H1 (cell line): ENCODE results near the gene VPREB1. TPM values are rescaled to one million over a fixed set of nuclear protein-coding genes. Genes with fewer than 3 reads are reported as not detected.

ENCODE experiments used
- CTCF ChIA-PET: fragments of 300-600 bp; sonication (Branson Sonifier 250); formaldehyde crosslinking; loops from one replicate; lab custom pipeline; 2021; ENCODE audit not compliant: partially characterized antibody; lab: Charles Lee
- POLR2A ChIA-PET: fragments of 300-600 bp; sonication (Branson Sonifier 250); formaldehyde crosslinking; loops from one replicate; lab custom pipeline; 2021; ENCODE audit warnings: inconsistent platforms; ENCODE audit not compliant: partially characterized antibody; lab: Charles Lee
- DNase-seq, 2 experiments: peaks; one replicate each; pipeline versions ENCODE4 v3.0.0 to v3.0.0-alpha.2; 2010 to 2022; ENCODE audit warnings: low spot score in 2 of 2, low read depth in 1 of 2, mixed read lengths in 1 of 2
- FAIRE-seq: peaks from 2 replicates; lab custom pipeline; 2011; peaks lifted over from hg19 to GRCh38; lab: Jason Lieb, UNC
- H2AFZ ChIP-seq: 2 replicates; pipeline ENCODE4 v1.8.1; 2012; ENCODE audit warnings: low read length, inconsistent platforms
- H2AK5ac ChIP-seq: 2 replicates; pipeline ENCODE4 v1.6.1; 2013; ENCODE audit warnings: low read depth, low read length
- H2BK120ac ChIP-seq: replicated peaks from 2 replicates; pipeline ENCODE3; 2013; ENCODE audit warnings: low read depth, low read length, inconsistent platforms
- H2BK12ac ChIP-seq: 2 replicates; pipeline ENCODE4 v1.6.1; 2013; ENCODE audit warnings: low read depth, low read length
- H2BK15ac ChIP-seq: 2 replicates; pipeline ENCODE4 v1.6.1; 2013; ENCODE audit warnings: low read length
- H2BK20ac ChIP-seq: 2 replicates; pipeline ENCODE4 v1.6.1; 2013; ENCODE audit warnings: low read length
- H2BK5ac ChIP-seq: 2 replicates; pipeline ENCODE4 v1.6.1; 2013; ENCODE audit warnings: low read depth, low read length
- H3K14ac ChIP-seq: 2 replicates; pipeline ENCODE4 v1.6.1; 2013; ENCODE audit warnings: inconsistent platforms; ENCODE audit not compliant: insufficient read length
- H3K18ac ChIP-seq: 2 replicates; pipeline ENCODE4 v1.6.1; 2013; ENCODE audit warnings: low read length; ENCODE audit errors: extremely low read depth
- H3K23ac ChIP-seq: 2 replicates; pipeline ENCODE4 v1.6.1; 2013; ENCODE audit warnings: inconsistent platforms; ENCODE audit not compliant: insufficient read length
- H3K23me2 ChIP-seq: 2 replicates; pipeline ENCODE4 v1.6.1; 2013; ENCODE audit warnings: low read depth, low read length
- H3K27ac ChIP-seq: 2 replicates; pipeline ENCODE4 v1.6.1; 2011; ENCODE audit warnings: low read depth, low read length, inconsistent platforms
- H3K27me3 ChIP-seq, 4 experiments: replicated peaks in 1 of 4; 1 replicate in 1 of 4; 2 replicates in 3 of 4; pipeline versions ENCODE4 v1.6.1 to v1.8.1; 2011 to 2013; ENCODE audit warnings: low read length in 3 of 4, mild to moderate bottlenecking in 3 of 4, inconsistent platforms in 2 of 4, mixed read lengths in 2 of 4, moderate library complexity in 1 of 4; ENCODE audit not compliant: control insufficient read depth in 3 of 4, insufficient read depth in 3 of 4; ENCODE audit errors: extremely low read depth in 1 of 4
- H3K36me3 ChIP-seq, 4 experiments: 2 replicates each; pipeline versions ENCODE4 v1.6.1 to v1.8.1; 2011 to 2013; ENCODE audit warnings: mild to moderate bottlenecking in 4 of 4, low read length in 3 of 4, moderate library complexity in 2 of 4, control low read depth in 1 of 4, inconsistent platforms in 1 of 4; ENCODE audit not compliant: insufficient read depth in 4 of 4, control insufficient read depth in 2 of 4
- H3K4ac ChIP-seq: replicated peaks from 2 replicates; pipeline ENCODE3; 2013; ENCODE audit warnings: low read length, low read depth, mixed read lengths, inconsistent platforms; ENCODE audit not compliant: insufficient read length
- H3K4me1 ChIP-seq, 4 experiments: replicated peaks in 1 of 4; 1 replicate in 1 of 4; 2 replicates in 3 of 4; pipeline versions ENCODE4 v1.6.1 to v1.8.1; 2011 to 2013; ENCODE audit warnings: low read length in 3 of 4, inconsistent platforms in 2 of 4, mixed read lengths in 1 of 4; ENCODE audit not compliant: insufficient read depth in 4 of 4, control insufficient read depth in 3 of 4
- H3K4me2 ChIP-seq, 2 experiments: 2 replicates each; pipeline versions ENCODE4 v1.6.1 to v1.8.1; 2011 to 2013; ENCODE audit warnings: low read depth in 2 of 2, low read length in 2 of 2, control low read depth in 1 of 2, inconsistent platforms in 1 of 2, mild to moderate bottlenecking in 1 of 2; ENCODE audit not compliant: insufficient read depth in 1 of 2
- H3K4me3 ChIP-seq, 4 experiments: fragments of 200-600, 300-600 bp in 1 of 4; sonication (generic), shearing (Covaris generic), sonication (Bioruptor Twin) in 1 of 4; 2 replicates each; pipeline versions ENCODE4 v1.5.1 to v1.8.1; 2011 to 2016; ENCODE audit warnings: low read length in 4 of 4, low read depth in 3 of 4, control low read depth in 2 of 4, inconsistent platforms in 2 of 4, mild to moderate bottlenecking in 2 of 4, mixed read lengths in 1 of 4, moderate library complexity in 1 of 4; ENCODE audit not compliant: insufficient read depth in 2 of 4; ENCODE audit errors: extremely low read depth in 1 of 4
- H3K56ac ChIP-seq: replicated peaks from 2 replicates; pipeline ENCODE3; 2013; ENCODE audit warnings: low read depth, mild to moderate bottlenecking, mixed read lengths, low read length, inconsistent platforms; ENCODE audit not compliant: insufficient read length
- H3K79me1 ChIP-seq: 2 replicates; pipeline ENCODE4 v1.6.1; 2013; ENCODE audit warnings: low read depth, low read length, control low read depth
- H3K79me2 ChIP-seq, 2 experiments: 2 replicates each; pipeline versions ENCODE4 v1.6.1 to v1.8.1; 2012 to 2013; ENCODE audit warnings: low read length in 2 of 2, mild to moderate bottlenecking in 2 of 2, inconsistent platforms in 1 of 2; ENCODE audit not compliant: insufficient read depth in 2 of 2, control insufficient read depth in 1 of 2
- H3K9ac ChIP-seq, 4 experiments: replicated peaks in 1 of 4; 1 replicate in 1 of 4; 2 replicates in 3 of 4; pipeline versions ENCODE4 v1.6.1 to v1.8.1; 2011 to 2013; ENCODE audit warnings: low read depth in 3 of 4, low read length in 3 of 4, control low read depth in 2 of 4, mild to moderate bottlenecking in 2 of 4, moderate library complexity in 2 of 4, inconsistent platforms in 1 of 4; ENCODE audit errors: extremely low read depth in 1 of 4
- H3K9me3 ChIP-seq, 2 experiments: 2 replicates each; pipeline versions ENCODE4 v1.6.1 to v1.8.1; 2012 to 2013; ENCODE audit warnings: mild to moderate bottlenecking in 2 of 2, moderate library complexity in 2 of 2, control low read depth in 1 of 2, inconsistent platforms in 1 of 2, low read depth in 1 of 2, low read length in 1 of 2, mixed read lengths in 1 of 2; ENCODE audit not compliant: insufficient read depth in 2 of 2
- H4K20me1 ChIP-seq, 2 experiments: replicated peaks in 1 of 2; 2 replicates each; pipeline versions ENCODE3 to v1.8.1; 2011 to 2013; ENCODE audit warnings: inconsistent platforms in 2 of 2, low read length in 2 of 2, mild to moderate bottlenecking in 1 of 2; ENCODE audit not compliant: insufficient read depth in 2 of 2, control insufficient read depth in 1 of 2
- H4K5ac ChIP-seq: 2 replicates; pipeline ENCODE4 v1.6.1; 2013; ENCODE audit warnings: low read length, low read depth, mixed read lengths, inconsistent platforms; ENCODE audit not compliant: insufficient read length
- H4K8ac ChIP-seq: 2 replicates; pipeline ENCODE4 v1.8.0; 2013; ENCODE audit warnings: mild to moderate bottlenecking, moderate library complexity, low read length, inconsistent platforms; ENCODE audit not compliant: insufficient read depth; ENCODE audit errors: extremely low read depth
- H4K91ac ChIP-seq: replicated peaks from 2 replicates; pipeline ENCODE3; 2013; ENCODE audit warnings: low read length, mixed read lengths, inconsistent platforms; ENCODE audit not compliant: insufficient read length
- BRCA1 ChIP-seq: IDR thresholded peaks from 2 replicates; pipeline ENCODE4 v1.6.1; 2012; ENCODE audit warnings: low read depth, low read length, improper control_type of control experiment
- EGR1 ChIP-seq: IDR thresholded peaks from 2 replicates; pipeline ENCODE4 v1.6.1; 2011; ENCODE audit warnings: low read depth, low read length, borderline replicate concordance
- GABPA ChIP-seq: IDR thresholded peaks from 2 replicates; pipeline ENCODE4 v1.6.1; 2011; ENCODE audit warnings: mild to moderate bottlenecking, low read length, moderate library complexity, borderline replicate concordance; ENCODE audit not compliant: insufficient read depth
- GTF2F1 ChIP-seq: IDR thresholded peaks from 2 replicates; pipeline ENCODE4 v1.6.1; 2012; ENCODE audit warnings: low read depth, low read length, improper control_type of control experiment, borderline replicate concordance
- JUN ChIP-seq: IDR thresholded peaks from 2 replicates; pipeline ENCODE4 v1.6.1; 2011; ENCODE audit warnings: low read depth, mild to moderate bottlenecking, improper control_type of control experiment, low read length
- TAF1 ChIP-seq: IDR thresholded peaks from 2 replicates; pipeline ENCODE4 v1.6.1; 2011; ENCODE audit warnings: mild to moderate bottlenecking, low read depth, low read length
- WGBS, 2 experiments: shearing (Covaris generic) in 1 of 2; methylation state at CpG; one replicate each; pipeline versions ENCODE4 v1.1.6 to v1.1.7; 2013 to 2015; ENCODE audit warnings: low lambda C conversion rate in 2 of 2, mixed read lengths in 2 of 2, inconsistent platforms in 1 of 2, low coverage in 1 of 2, missing lambda C conversion rate in 1 of 2; ENCODE audit not compliant: insufficient replicate concordance in 2 of 2, insufficient coverage in 1 of 2, insufficient read length in 1 of 2; ENCODE audit errors: extremely low coverage in 1 of 2, missing lambda C conversion rate in 1 of 2; 5-methylcytosine and 5-hydroxymethylcytosine counted together
- polyA plus RNA-seq, 7 experiments: library from polyadenylated mRNA; depleted of rRNA in 3 of 7; stranded (reverse) in 5 of 7; unstranded in 2 of 7; fragments of >200 nt in 5 of 7; fragments of 200-250 nt in 2 of 7; gene quantifications; 1 replicate in 5 of 7; 2 replicates in 1 of 7; 4 replicates in 1 of 7; pipeline versions ENCODE4 v1.2.1 to v1.2.3, GENCODE V29; 2011 to 2013; ENCODE audit warnings: missing spikeins in 2 of 7, mixed read lengths in 2 of 7
- total RNA-seq: library from RNA; stranded (reverse); fragmentation: NEBNext Ultra II Directional; extraction: Animal tissue kit (Norgen Biotek cat#: 25700); gene quantifications from 2 replicates; pipeline ENCODE4 v1.2.1, GENCODE V29; 2021
- TF ChIP-seq, protein P1 (sequence below): IDR thresholded peaks from 2 replicates; pipeline ENCODE4 v1.6.1; 2012; ENCODE audit warnings: inconsistent platforms

The VPREB1 gene
- total and polyA plus RNA-seq, 2 of the 8 experiments (the other 6 are each of a cell fraction or from before 2014, with no cell fraction given) = not detected

DNA sequence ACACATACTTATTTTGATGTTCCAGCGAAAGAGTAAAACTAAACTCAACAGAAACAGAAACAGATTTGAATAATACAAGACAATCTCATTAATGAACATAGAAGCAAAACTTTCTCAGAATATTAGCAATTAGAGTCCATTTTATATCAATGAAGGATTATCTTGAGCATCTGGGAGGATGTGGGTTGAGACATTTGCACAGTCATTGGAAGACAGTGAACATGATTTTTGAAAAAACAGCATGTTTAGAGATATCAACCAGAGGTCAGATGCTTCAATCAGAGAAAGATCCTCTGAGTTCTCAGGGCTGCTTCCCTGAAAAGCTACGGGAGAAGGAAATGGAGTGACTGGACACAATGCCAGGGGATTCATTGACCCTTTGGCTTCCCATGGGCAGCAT lies 35.9 kb upstream of the VPREB1 start:
- Histone ChIP-seq H3K36me3 (no peaks in the 10 kb centered on the region), H4K20me1 (peaks cover 4 to 13% of the 10 kb centered on the region in 2 experiments), H3K27me3 (peaks cover 78 to 99% (median 89%) of the 10 kb centered on the region in 4 experiments), H2BK15ac (no peak overlapping the region), H3K4me2 (no peak overlapping the region), H3K56ac (no peak overlapping the region), H4K5ac (no peak overlapping the region), H3K4me3 (no peak overlapping the region), H3K18ac (no peak overlapping the region), H3K27ac (no peak overlapping the region), H2BK120ac (no peak overlapping the region), H3K9me3 (no peaks in the 10 kb centered on the region; a peak in 1 of 4 replicates), H2AFZ (no peak overlapping the region), H2AK5ac (no peak overlapping the region), H3K14ac (no peak overlapping the region), H3K4me1 (no peaks in the 10 kb centered on the region), H2BK20ac (no peak overlapping the region), H3K4ac (no peak overlapping the region), H4K8ac (no peak overlapping the region), H3K79me2 (no peaks in the 10 kb centered on the region), H3K23me2 (no peaks in the 10 kb centered on the region), H3K79me1 (no peaks in the 10 kb centered on the region), H2BK5ac (no peak overlapping the region), H4K91ac (no peak overlapping the region), H3K23ac (no peak overlapping the region), H3K9ac (no peak overlapping the region), H2BK12ac (no peak overlapping the region)
- ChIA-PET POLR2A (no interaction called here), CTCF (interaction anchor here (0.7 to 7.4 kb wide), 14 partner anchors 12 to 72 kb away, joined by 3 to 49 read pairs (median 6); no protein-coding TSS in a partner anchor)
- WGBS, 2 experiments = 87% methylated on average over 2 of the region's 2 CpGs; no CpG with 5 or more reads in 1 of the 2 experiments
- DNase-seq (no peak), FAIRE-seq (no peak)
- no peak for TF ChIP-seq GABPA
- no peak for TF ChIP-seq TAF1
- TF ChIP-seq EGR1 = no peak
- no peak for TF ChIP-seq BRCA1
- TF ChIP-seq, protein P1, sequence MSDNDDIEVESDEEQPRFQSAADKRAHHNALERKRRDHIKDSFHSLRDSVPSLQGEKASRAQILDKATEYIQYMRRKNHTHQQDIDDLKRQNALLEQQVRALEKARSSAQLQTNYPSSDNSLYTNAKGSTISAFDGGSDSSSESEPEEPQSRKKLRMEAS = no peak
- no peak for TF ChIP-seq JUN
- no peak for TF ChIP-seq GTF2F1
